GM12878 (cell line): Measurements from ENCODE around the gene NRSN2. TPM values are rescaled to one million over a fixed set of nuclear protein-coding genes. Genes with fewer than 3 reads are reported as not detected.

ENCODE experiments used
- ATAC-seq: fragments of 200-7000 bp; cut with Tn5 transposase; 3 replicates; pipeline ENCODE4 v1.9.1; 2020; ENCODE audit warnings: mild to moderate bottlenecking, moderate library complexity
- BruUV-seq: library from RNA; stranded (reverse); fragments of 400-500 nt; replicated peaks from 2 replicates; lab custom pipeline; 2021; lab: Mats Ljungman, UMichigan
- CTCF ChIA-PET: fragments of 300-600 bp; sonication (Branson Sonifier 250); formaldehyde crosslinking; extraction: SDS; loops from one replicate; lab custom pipeline; 2021; ENCODE audit warnings: inconsistent platforms; lab: Yijun Ruan, JAX
- POLR2A ChIA-PET: fragments of 350-600 bp; formaldehyde crosslinking; extraction: SDS; loops from one replicate; lab custom pipeline; 2021; ENCODE audit warnings: inconsistent platforms; lab: Charles Lee
- RAD21 ChIA-PET: fragments of 300-600 bp; sonication (Branson Sonifier 250); formaldehyde crosslinking; loops from one replicate; lab custom pipeline; 2023; ENCODE audit warnings: antibody characterized with exemption; ENCODE audit not compliant: unreplicated experiment; lab: Charles Lee
- SMC1A ChIA-PET: fragments of 300-600 bp; sonication (Branson Sonifier 250); formaldehyde crosslinking; loops from one replicate; lab custom pipeline; 2023; ENCODE audit not compliant: unreplicated experiment, uncharacterized antibody; lab: Charles Lee
- DNase-seq: peaks from one replicate; pipeline ENCODE4 v3.0.0-alpha.2; 2011; ENCODE audit warnings: low read depth, low spot score
- FAIRE-seq: peaks from 3 replicates; lab custom pipeline; 2011; peaks lifted over from hg19 to GRCh38; lab: Jason Lieb, UNC
- H2AFZ ChIP-seq: 2 replicates; pipeline ENCODE4 v1.6.0; 2011; ENCODE audit warnings: low read depth, low read length, control low read depth; ENCODE audit not compliant: control insufficient read depth
- H3K27ac ChIP-seq: 2 replicates; pipeline ENCODE4 v1.5.1; 2011; ENCODE audit warnings: control low read depth; ENCODE audit not compliant: control insufficient read depth, insufficient read depth
- H3K27me3 ChIP-seq, 2 experiments: replicated peaks in 1 of 2; 2 replicates each; pipeline versions ENCODE4 v1.6.0 to v1.6.1; 2011; ENCODE audit warnings: low read length in 1 of 2; ENCODE audit not compliant: control insufficient read depth in 2 of 2, insufficient read depth in 2 of 2
- H3K36me3 ChIP-seq, 2 experiments: 2 replicates each; pipeline ENCODE4 v1.5.1; 2011; ENCODE audit warnings: low read length in 1 of 2; ENCODE audit not compliant: control insufficient read depth in 2 of 2, insufficient read depth in 2 of 2
- H3K4me1 ChIP-seq: 2 replicates; pipeline ENCODE4 v1.6.1; 2011; ENCODE audit warnings: mild to moderate bottlenecking, low read length, moderate library complexity, mixed read lengths; ENCODE audit not compliant: control insufficient read depth, insufficient read depth
- H3K4me2 ChIP-seq: 2 replicates; pipeline ENCODE4 v1.6.0; 2011; ENCODE audit warnings: control low read depth; ENCODE audit not compliant: control insufficient read depth, insufficient read depth
- H3K4me3 ChIP-seq: fragments of 200-600 bp; sonication (generic); 2 replicates; pipeline ENCODE4 v1.5.1; 2016
- H3K79me2 ChIP-seq: 2 replicates; pipeline ENCODE4 v1.6.0; 2011; ENCODE audit warnings: low read length; ENCODE audit not compliant: control insufficient read depth, insufficient read depth
- H3K9ac ChIP-seq: 2 replicates; pipeline ENCODE4 v1.8.0; 2011; ENCODE audit warnings: low read length, control low read depth, mixed read lengths; ENCODE audit not compliant: control insufficient read depth, insufficient read depth
- H3K9me3 ChIP-seq: replicated peaks from 3 replicates; pipeline ENCODE4 v1.5.1; 2011; ENCODE audit warnings: mild to moderate bottlenecking, low read length; ENCODE audit not compliant: control insufficient read depth, insufficient read depth
- H4K20me1 ChIP-seq: 2 replicates; pipeline ENCODE4 v1.6.0; 2011; ENCODE audit not compliant: control insufficient read depth, insufficient read depth
- POLR2AphosphoS5 ChIP-seq: IDR thresholded peaks from 2 replicates; pipeline ENCODE4 v1.6.1; 2011; ENCODE audit warnings: mild to moderate bottlenecking, low read length, inconsistent platforms
- SMC3 ChIP-seq: IDR thresholded peaks from 2 replicates; pipeline ENCODE4 v1.6.1; 2011; ENCODE audit warnings: low read length, improper control_type of control experiment, borderline replicate concordance
- ZNF24 ChIP-seq: fragments of 450-650 bp; IDR thresholded peaks from 2 replicates; pipeline ENCODE4 v1.6.1; 2017; ENCODE audit warnings: antibody characterized with exemption, mild to moderate bottlenecking
- WGBS: methylation state at CpG from one replicate; pipeline ENCODE4 v1.1.6; 2016; ENCODE audit warnings: low lambda C conversion rate; ENCODE audit not compliant: insufficient replicate concordance, insufficient coverage; ENCODE audit errors: missing lambda C conversion rate; 5-methylcytosine and 5-hydroxymethylcytosine counted together
- in situ Hi-C: fragments of 300-500 bp; cut with MboI; formaldehyde crosslinking; loops from 9 replicates; pipeline ENCODE4 v1.14.3; 2018; ENCODE audit warnings: mixed read lengths
- intact Hi-C: fragments of 100-400 bp; cut with micrococcal nuclease; formaldehyde crosslinking; loops from one replicate; pipeline ENCODE4 v1.14.2; 2022; ENCODE audit not compliant: unreplicated experiment
- polyA plus RNA-seq, 11 experiments: library from polyadenylated mRNA; depleted of rRNA in 4 of 11; unstranded in 6 of 11; stranded (reverse) in 5 of 11; fragments of >200 nt; fragmentation: Nextera tagmentation in 4 of 11; fragmentation: Illumina TruSeq in 1 of 11; extraction: Ambion mirVana in 4 of 11; extraction: Trizol in 1 of 11; gene quantifications; 1 replicate in 1 of 11; 2 replicates in 10 of 11; pipeline versions ENCODE4 v1.2.1 to v1.2.3, GENCODE V29; 2011 to 2016; ENCODE audit warnings: inconsistent platforms in 2 of 11, missing spikeins in 2 of 11, low read depth in 1 of 11
- total RNA-seq, 4 experiments: library from RNA; depleted of rRNA in 3 of 4; stranded (reverse); fragments of >200 nt in 3 of 4; fragmentation: Illumina TruSeq in 1 of 4; extraction: Trizol in 1 of 4; gene quantifications; 2 replicates each; pipeline versions ENCODE4 v1.2.1 to v1.2.3, GENCODE V29; 2013 to 2021
- TF ChIP-seq, protein P1 (sequence below): IDR thresholded peaks from 2 replicates; pipeline ENCODE4 v1.6.1; 2012; ENCODE audit warnings: improper control_type of control experiment, low read depth, low read length; ENCODE audit not compliant: insufficient replicate concordance
- TF ChIP-seq, protein P2 (sequence below): IDR thresholded peaks from 2 replicates; pipeline ENCODE4 v1.6.1; 2012; ENCODE audit warnings: low read depth, low read length, improper control_type of control experiment

The NRSN2 gene
- total and polyA plus RNA-seq, 10 of the 15 experiments (the other 5 are each of a cell fraction or from before 2014, with no cell fraction given): 6.2 to 32.4 (median 13.0) TPM

- Histone ChIP-seq H2AFZ (no peak overlapping the region), H3K4me3 (no peak overlapping the region), H3K9me3 (no peaks in the 10 kb centered on the region), H3K9ac (no peak overlapping the region), H3K27me3 (no peaks in the 10 kb centered on the region), H3K4me2 (no peak overlapping the region), H3K79me2 (no peaks in the 10 kb centered on the region)
- no peak for ATAC-seq
- ChIA-PET CTCF (no interaction called here), POLR2A (interaction anchor here (0.6 kb wide), 1 partner anchor 77 kb away, joined by 4 read pairs; no protein-coding TSS in a partner anchor), SMC1A (interaction anchor here (1.0 to 1.3 kb wide), 2 partner anchors 12 to 108 kb away, joined by 3 read pairs; no protein-coding TSS in a partner anchor)
- in situ Hi-C loops: no loop called here
- WGBS: 88% methylated on average over 7 of the region's 7 CpGs
- BruUV-seq: no TSS peak
- intact Hi-C loops: no loop called here
- TF ChIP-seq ZNF24 (no peak), POLR2AphosphoS5 (no peak), SMC3 (no peak)
- TF ChIP-seq, protein P1, sequence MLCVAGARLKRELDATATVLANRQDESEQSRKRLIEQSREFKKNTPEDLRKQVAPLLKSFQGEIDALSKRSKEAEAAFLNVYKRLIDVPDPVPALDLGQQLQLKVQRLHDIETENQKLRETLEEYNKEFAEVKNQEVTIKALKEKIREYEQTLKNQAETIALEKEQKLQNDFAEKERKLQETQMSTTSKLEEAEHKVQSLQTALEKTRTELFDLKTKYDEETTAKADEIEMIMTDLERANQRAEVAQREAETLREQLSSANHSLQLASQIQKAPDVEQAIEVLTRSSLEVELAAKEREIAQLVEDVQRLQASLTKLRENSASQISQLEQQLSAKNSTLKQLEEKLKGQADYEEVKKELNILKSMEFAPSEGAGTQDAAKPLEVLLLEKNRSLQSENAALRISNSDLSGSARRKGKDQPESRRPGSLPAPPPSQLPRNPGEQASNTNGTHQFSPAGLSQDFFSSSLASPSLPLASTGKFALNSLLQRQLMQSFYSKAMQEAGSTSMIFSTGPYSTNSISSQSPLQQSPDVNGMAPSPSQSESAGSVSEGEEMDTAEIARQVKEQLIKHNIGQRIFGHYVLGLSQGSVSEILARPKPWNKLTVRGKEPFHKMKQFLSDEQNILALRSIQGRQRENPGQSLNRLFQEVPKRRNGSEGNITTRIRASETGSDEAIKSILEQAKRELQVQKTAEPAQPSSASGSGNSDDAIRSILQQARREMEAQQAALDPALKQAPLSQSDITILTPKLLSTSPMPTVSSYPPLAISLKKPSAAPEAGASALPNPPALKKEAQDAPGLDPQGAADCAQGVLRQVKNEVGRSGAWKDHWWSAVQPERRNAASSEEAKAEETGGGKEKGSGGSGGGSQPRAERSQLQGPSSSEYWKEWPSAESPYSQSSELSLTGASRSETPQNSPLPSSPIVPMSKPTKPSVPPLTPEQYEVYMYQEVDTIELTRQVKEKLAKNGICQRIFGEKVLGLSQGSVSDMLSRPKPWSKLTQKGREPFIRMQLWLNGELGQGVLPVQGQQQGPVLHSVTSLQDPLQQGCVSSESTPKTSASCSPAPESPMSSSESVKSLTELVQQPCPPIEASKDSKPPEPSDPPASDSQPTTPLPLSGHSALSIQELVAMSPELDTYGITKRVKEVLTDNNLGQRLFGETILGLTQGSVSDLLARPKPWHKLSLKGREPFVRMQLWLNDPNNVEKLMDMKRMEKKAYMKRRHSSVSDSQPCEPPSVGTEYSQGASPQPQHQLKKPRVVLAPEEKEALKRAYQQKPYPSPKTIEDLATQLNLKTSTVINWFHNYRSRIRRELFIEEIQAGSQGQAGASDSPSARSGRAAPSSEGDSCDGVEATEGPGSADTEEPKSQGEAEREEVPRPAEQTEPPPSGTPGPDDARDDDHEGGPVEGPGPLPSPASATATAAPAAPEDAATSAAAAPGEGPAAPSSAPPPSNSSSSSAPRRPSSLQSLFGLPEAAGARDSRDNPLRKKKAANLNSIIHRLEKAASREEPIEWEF: no peak
- TF ChIP-seq, protein P2, sequence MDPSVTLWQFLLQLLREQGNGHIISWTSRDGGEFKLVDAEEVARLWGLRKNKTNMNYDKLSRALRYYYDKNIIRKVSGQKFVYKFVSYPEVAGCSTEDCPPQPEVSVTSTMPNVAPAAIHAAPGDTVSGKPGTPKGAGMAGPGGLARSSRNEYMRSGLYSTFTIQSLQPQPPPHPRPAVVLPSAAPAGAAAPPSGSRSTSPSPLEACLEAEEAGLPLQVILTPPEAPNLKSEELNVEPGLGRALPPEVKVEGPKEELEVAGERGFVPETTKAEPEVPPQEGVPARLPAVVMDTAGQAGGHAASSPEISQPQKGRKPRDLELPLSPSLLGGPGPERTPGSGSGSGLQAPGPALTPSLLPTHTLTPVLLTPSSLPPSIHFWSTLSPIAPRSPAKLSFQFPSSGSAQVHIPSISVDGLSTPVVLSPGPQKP: no peak
- TF ChIP-seq, all 136 proteins: peak for 0
- no peaks in the 10 kb centered on the region for H4K20me1 ChIP-seq
- no peaks in the 10 kb centered on the region for H3K36me3 ChIP-seq
- no peak overlapping the region for H3K27ac ChIP-seq
- RAD21 ChIA-PET: no interaction called here
- DNase-seq: no peak
- no peak for FAIRE-seq
- H3K4me1 ChIP-seq: peaks cover 10% of the 10 kb centered on the region
These were observed 23.3 kb downstream of the NRSN2 start for GRCh38 chr20:370151-370600.
